Measurements from ENCODE around the gene PPT2. TPM values are rescaled to one million over a fixed set of nuclear protein-coding genes. Genes with fewer than 3 reads are reported as not detected.

PPT2 gene
- polyA plus RNA-seq, 1 experiment, result 31.9 TPM

- CTCF ChIA-PET, result interaction anchor here (5.0 kb wide), 1 partner anchor 13 kb away, joined by 51 read pairs; no protein-coding TSS in a partner anchor
- POLR2A ChIA-PET, result no interaction called here
- Histone ChIP-seq H3K27me3 (ENCODE audit: control insufficient read depth, insufficient read depth, low read length) (no peaks in the 10 kb centered on the region), H3K4me3 (ENCODE audit: low read depth, low read length) (no peak overlapping the region), H3K36me3 (ENCODE audit: control insufficient read depth, insufficient read depth, low read length) (no peaks in the 10 kb centered on the region)
- no peak for DNase-seq (ENCODE audit: low read depth)
- TF ChIP-seq CTCF (IDR thresholded peaks at IDR 0.05; ENCODE audit: insufficient read depth, low read depth, low read length), result no peak
These were observed 22.4 kb upstream of the PPT2 start for GRCh38 chr6:32131439-32131948.

GRCh38 chr6:32132110-32132509 is 21.8 kb upstream of the PPT2 start:
- Histone ChIP-seq H3K27me3 (ENCODE audit: control insufficient read depth, insufficient read depth, low read length) (no peaks in the 10 kb centered on the region), H3K4me3 (ENCODE audit: low read depth, low read length) (no peak overlapping the region), H3K36me3 (ENCODE audit: control insufficient read depth, insufficient read depth, low read length) (no peaks in the 10 kb centered on the region)
- DNase-seq (ENCODE audit: low read depth), result no peak
- no peak for TF ChIP-seq CTCF (IDR thresholded peaks at IDR 0.05; ENCODE audit: insufficient read depth, low read depth, low read length)
- CTCF ChIA-PET, result no interaction called here
- POLR2A ChIA-PET, result no interaction called here

- no peak overlapping the region for H3K4me3 ChIP-seq (ENCODE audit: low read depth, low read length)
- no peak for DNase-seq (ENCODE audit: low read depth)
- TF ChIP-seq CTCF (IDR thresholded peaks at IDR 0.05; ENCODE audit: insufficient read depth, low read depth, low read length), result no peak
- H3K27me3 ChIP-seq (ENCODE audit: control insufficient read depth, insufficient read depth, low read length), result no peaks in the 10 kb centered on the region; the same call in 1 of the 2 replicates
- ChIA-PET POLR2A (no interaction called here), CTCF (no interaction called here)
- H3K36me3 ChIP-seq (ENCODE audit: control insufficient read depth, insufficient read depth, low read length), result no peaks in the 10 kb centered on the region
These were observed 20.2 kb upstream of the PPT2 start for GRCh38 chr6:32133786-32134185.

GRCh38 chr6:32137454-32137853 is 16.5 kb upstream of the PPT2 start:
- CTCF ChIA-PET, result no interaction called here
- DNase-seq (ENCODE audit: low read depth), result no peak
- no peak overlapping the region for H3K4me3 ChIP-seq (ENCODE audit: low read depth, low read length)
- no peak for TF ChIP-seq CTCF (IDR thresholded peaks at IDR 0.05; ENCODE audit: insufficient read depth, low read depth, low read length)
- H3K36me3 ChIP-seq (ENCODE audit: control insufficient read depth, insufficient read depth, low read length), result no peaks in the 10 kb centered on the region
- POLR2A ChIA-PET, result no interaction called here
- H3K27me3 ChIP-seq (ENCODE audit: control insufficient read depth, insufficient read depth, low read length), result no peaks in the 10 kb centered on the region; the same call in 1 of the 2 replicates

- no peak overlapping the region for H3K4me3 ChIP-seq (ENCODE audit: low read depth, low read length)
- no peaks in the 10 kb centered on the region; the same call in 1 of the 2 replicates for H3K27me3 ChIP-seq (ENCODE audit: control insufficient read depth, insufficient read depth, low read length)
- no peaks in the 10 kb centered on the region for H3K36me3 ChIP-seq (ENCODE audit: control insufficient read depth, insufficient read depth, low read length)
- CTCF ChIA-PET, result interaction anchor here (1.0 to 1.5 kb wide), 2 partner anchors 10 to 26 kb away, joined by 3 to 4 read pairs; partner anchors contain the start of gene FKBPL
- TF ChIP-seq CTCF (IDR thresholded peaks at IDR 0.05; ENCODE audit: insufficient read depth, low read depth, low read length), result no peak
- POLR2A ChIA-PET, result no interaction called here
- DNase-seq (ENCODE audit: low read depth), result no peak
These were observed 14.4 kb upstream of the PPT2 start for GRCh38 chr6:32139590-32139989.
